ENCODE measurements around the gene PRXL2A.
A peak's percentile ranks its signal among the peaks of the same experiment; 100 is the strongest.

Gene PRXL2A

DNA sequence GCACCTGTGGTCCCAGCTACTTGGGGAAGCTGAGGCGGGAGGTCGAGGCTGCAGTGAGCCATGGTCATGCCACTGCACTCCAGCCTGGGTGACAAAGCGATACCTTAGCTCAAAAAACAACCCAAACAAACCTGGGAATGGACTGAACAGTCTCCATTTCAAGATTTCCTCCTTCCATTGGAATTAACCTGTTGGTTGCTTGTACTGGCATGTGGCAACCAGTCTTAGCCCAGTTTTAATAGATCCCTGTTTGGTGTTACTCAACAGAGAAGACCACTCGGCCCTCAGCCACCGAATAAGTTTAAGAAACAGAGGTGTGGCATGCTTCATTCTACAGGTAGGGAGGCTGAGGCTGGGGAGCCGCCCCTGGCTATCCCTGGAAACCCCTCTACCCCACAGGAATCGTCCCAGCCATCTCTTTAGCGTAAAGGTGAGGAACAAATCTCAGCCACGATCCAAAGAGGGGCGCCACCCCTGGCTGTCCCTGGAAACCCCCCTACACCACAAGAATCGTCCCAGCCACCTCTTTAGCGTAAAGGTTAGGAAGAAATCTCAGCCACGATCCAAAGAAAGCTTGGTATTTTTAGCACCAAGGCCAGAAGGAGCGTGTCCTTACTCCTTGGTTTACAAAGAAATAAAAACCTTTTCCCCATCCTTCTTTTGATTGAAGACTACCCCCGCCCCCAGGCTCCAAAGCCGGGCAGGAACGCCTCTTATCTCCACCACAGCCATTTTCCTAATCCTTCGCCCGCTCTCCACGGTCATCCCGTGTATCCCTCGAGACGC, 44.9 kb downstream of the PRXL2A start:
- peak overlapping the region; percentile 99 for H3K27ac ChIP-seq
- TF ChIP-seq, protein P1, sequence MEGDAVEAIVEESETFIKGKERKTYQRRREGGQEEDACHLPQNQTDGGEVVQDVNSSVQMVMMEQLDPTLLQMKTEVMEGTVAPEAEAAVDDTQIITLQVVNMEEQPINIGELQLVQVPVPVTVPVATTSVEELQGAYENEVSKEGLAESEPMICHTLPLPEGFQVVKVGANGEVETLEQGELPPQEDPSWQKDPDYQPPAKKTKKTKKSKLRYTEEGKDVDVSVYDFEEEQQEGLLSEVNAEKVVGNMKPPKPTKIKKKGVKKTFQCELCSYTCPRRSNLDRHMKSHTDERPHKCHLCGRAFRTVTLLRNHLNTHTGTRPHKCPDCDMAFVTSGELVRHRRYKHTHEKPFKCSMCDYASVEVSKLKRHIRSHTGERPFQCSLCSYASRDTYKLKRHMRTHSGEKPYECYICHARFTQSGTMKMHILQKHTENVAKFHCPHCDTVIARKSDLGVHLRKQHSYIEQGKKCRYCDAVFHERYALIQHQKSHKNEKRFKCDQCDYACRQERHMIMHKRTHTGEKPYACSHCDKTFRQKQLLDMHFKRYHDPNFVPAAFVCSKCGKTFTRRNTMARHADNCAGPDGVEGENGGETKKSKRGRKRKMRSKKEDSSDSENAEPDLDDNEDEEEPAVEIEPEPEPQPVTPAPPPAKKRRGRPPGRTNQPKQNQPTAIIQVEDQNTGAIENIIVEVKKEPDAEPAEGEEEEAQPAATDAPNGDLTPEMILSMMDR (conservative IDR thresholded peaks at IDR 0.05): no peak

DNA sequence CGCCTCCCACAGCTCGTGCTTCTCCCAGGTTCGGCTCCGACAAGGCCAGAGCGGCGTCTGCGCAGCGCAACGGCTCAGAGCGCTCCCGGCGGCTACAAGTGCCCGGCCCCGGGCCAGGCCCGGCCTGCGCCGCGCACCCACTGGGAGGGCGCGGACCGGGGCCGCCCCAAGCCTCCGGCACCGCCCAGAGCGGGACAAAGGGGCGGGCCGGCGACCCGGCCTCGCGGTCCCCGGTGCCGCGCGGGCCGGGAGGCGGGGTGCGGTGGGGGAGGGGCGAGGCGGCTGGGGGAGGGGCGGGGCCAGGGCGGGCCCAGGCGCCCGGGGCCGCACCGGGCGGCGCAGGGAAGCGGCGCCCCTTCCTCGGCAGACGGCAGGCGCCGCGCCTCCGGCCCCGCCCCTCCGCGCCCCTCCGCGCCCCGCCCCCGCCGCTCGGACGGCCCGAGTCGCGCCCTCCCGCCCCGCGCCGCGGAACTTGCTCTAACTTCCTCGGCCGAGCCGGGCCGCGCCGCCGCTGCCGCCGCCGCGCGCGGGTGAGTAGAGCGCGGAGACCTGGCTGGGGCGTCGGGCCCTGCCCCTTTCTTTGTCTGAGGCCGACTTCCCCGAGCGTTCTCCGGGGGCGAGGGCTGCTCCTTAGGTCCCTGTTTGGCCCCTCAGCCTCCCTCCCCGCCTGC, 45.6 kb downstream of the PRXL2A start, which contains the start of gene TSPAN14:
TSS of gene TSPAN14 (plus strand) at position 469 of the 671 bp plus-strand sequence. CDS start 34,924 bp downstream, outside the sequence.
- H3K27ac ChIP-seq: peak within 1 kb of the TSS; percentile 99

DNA sequence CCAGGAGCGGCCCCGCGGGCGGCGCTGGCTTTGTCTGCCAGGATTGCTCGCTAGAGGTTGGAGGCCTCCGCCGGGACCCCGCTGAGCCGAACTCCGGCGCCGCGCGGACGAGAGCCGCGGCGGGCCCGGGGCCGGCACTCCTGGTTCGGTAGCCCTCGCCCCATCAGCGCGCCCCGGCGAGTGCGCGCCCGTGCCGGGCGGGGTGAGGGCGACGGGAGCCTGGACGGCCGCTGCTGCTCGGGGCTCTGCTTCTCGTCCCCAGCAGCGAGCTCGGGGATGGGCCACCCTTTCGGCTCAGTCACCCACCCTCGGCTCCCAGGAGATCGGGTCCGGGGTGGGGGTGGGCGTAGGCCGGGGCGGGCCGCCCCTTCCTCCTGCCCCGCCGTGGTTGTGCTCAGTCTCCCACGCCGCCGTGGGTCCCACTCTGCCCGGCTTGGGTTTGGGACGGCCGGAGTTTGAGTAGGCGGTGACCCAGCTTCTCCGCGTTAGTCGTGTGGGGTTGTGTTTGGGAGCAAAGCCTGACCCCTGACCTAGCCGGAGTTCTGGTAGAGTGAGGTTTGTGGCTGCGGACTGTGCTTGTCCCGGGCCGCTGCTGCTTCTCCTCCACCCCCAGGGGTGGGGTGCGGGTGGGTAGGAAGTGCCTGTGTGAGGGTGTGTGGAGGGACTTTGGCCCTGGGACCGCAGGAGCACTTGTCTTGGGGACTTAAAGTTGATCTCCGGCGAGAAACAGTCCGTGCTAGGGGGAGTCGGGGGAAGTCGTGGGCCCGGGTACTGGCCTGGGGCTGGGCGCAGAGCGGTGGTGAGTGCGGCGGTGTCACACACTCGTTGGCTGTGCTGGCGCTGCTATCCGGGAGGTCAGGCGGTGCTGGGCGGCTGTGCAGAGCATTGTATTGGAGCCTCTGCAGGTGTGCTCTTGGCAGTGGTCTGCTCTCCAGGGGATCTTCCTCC, 46.4 kb downstream of the PRXL2A start:
- TF ChIP-seq, protein P1 (conservative IDR thresholded peaks at IDR 0.05): no peak
- H3K27ac ChIP-seq: peak overlapping the region; percentile 99

More for the DNA sequence above, 45.6 kb downstream of the PRXL2A start, which contains the start of gene TSPAN14:
- TF ChIP-seq, protein P1 (conservative IDR thresholded peaks at IDR 0.05): 0 out of 2 replicates have a peak, but pooled peaks have one; percentile 8

DNA sequence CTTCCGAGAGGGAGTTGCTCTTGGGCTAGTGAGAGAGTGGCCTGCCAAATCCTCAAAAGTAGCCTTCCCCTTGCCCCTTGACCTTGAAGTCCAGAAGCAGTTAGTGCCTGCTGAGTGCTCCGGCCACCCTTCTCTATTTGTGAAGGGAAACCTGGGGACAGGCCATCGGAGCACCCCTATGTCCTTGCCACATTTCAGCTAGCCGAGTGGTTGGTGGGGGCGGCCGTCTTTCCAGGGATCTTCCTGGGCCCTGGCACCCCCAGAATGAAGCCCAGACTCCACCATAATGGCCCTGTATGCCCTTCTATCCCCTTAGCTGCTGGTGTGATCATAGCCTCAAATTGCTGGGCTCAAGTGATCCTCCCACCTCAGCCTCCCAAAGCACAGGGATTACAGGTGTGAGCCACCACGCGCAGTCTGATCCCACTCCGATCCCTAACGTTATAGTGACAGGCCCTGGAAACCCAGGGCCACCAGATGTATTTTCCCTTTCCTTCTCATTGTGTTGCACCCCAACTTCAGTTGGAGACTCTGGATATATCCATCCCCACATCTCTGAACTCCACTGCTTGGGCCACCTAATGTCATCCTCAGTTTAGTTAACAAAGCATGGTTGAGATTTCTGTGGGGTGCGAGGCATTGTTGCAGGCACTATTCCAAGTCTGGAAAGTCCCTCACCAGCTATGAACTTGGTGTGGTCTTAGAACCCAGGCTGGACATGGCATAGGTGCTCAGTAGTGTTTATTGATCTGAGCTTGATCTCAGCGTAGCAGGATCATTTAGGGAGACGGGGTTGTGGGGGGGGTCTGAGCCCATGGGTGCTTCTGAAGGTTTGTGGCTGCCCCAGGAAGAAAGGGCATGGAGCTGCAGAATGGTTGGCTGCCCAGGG, 47.4 kb downstream of the PRXL2A start:
- H3K27ac ChIP-seq: peak overlapping the region; percentile 99

DNA sequence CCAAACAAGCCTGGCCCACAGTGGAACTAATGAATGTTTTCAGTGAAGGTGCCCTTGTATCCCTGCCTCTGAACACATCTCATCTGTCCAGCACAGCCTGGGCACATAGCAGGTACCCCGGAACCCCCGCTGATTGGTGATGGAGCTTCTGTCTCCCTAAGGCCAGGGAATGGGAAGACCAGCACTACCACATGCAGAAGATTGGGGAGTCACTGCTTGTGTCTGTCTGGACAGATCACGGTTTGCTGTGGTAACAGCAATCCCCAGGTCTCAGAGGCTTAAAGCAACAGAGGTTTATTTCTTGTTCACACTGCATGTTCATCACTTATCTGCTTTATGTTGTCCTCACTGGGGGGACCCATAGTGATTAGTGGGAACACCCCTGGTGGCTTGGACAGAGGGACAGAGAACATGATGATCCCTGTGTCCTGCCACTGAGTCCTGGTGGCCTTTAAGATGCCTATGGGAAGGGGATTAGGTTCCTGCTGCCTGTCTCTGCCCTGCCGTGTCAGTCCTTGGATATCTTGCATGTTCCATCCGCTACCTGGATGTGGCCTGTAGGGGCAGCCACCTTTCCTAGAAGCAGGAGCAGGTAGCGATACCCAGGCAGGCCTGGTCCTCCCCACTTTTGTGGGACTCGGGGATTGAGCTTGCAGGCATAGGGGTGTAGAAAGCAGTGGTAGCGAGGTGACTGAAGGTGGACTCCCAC, 49.4 kb downstream of the PRXL2A start:
- TF ChIP-seq, protein P1 (conservative IDR thresholded peaks at IDR 0.05): peak; percentile 43
- peak overlapping the region; percentile 99 for H3K27ac ChIP-seq

More for the DNA sequence above, 47.4 kb downstream of the PRXL2A start:
- TF ChIP-seq, protein P1 (conservative IDR thresholded peaks at IDR 0.05): no peak

DNA sequence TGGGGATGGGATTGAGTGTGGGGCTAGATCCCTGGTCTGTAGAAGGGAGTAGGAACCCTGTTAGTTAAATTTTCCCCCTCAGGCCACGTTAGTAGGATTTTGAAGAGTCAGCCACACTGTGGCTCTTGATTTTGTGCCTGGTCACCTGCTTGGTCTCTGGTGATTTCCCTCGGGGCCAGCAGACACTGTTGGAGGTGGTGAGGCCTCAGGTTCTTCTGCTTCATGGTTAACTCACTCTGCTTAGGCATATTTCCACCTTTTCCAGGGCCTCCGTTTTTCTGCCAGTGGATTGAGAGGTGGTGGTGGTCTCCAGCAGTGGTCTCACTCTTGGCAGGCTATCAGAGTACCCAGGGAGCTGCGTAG, 49.9 kb downstream of the PRXL2A start:
- TF ChIP-seq, protein P1 (conservative IDR thresholded peaks at IDR 0.05): peak; percentile 16

More for the DNA sequence above, 49.9 kb downstream of the PRXL2A start:
- peak overlapping the region; percentile 99 for H3K27ac ChIP-seq

Data from VCaP (cell line).